Breast epithelium (tissue), 3 donors: Measurements from ENCODE around the gene TLL2.

Source experiments
- CTCF ChIP-seq, 3 donors: fragments of 450-650 bp; IDR thresholded peaks; one replicate each; pipeline ENCODE4 v1.5.1; 2016 to 2017; ENCODE audit warnings: antibody characterized with exemption in 3 of 3, mild to moderate bottlenecking in 3 of 3, moderate library complexity in 3 of 3
- POLR2A ChIP-seq: fragments of 450-650 bp; IDR thresholded peaks from one replicate; pipeline ENCODE4 v1.6.1; 2016; ENCODE audit warnings: antibody characterized with exemption, mild to moderate bottlenecking, moderate library complexity
- POLR2AphosphoS5 ChIP-seq, 3 donors: sonication (generic); formaldehyde crosslinking; IDR thresholded peaks; one replicate each; pipeline ENCODE4 v1.6.1; 2017; ENCODE audit warnings: antibody characterized with exemption in 3 of 3

GRCh38 chr10:96441322-96441885 lies 72.3 kb downstream of the TLL2 start:
- TF ChIP-seq CTCF (IDR thresholded peaks at IDR 0.05) = no peak
- TF ChIP-seq POLR2AphosphoS5 (IDR thresholded peaks at IDR 0.05) = no peak
- no peak for TF ChIP-seq POLR2A
